Measurements from ENCODE around the gene NRG3.
"Not testable (repeated sequence)": the region's sequence is repeated elsewhere in the genome, so short reads cannot be mapped to it uniquely, and the experiment has no call there.

The NRG3 gene

GRCh38 chr10:82949816-82950575 lies 1075.0 kb downstream of the NRG3 start:
- DNase-seq = no peak

GRCh38 chr10:82953331-82953730 lies 1078.3 kb downstream of the NRG3 start:
- DNase-seq = no peak

GRCh38 chr10:82953909-82954308 lies 1078.9 kb downstream of the NRG3 start:
- DNase-seq = no peak

- not testable (repeated sequence) for DNase-seq
Observed at GRCh38 chr10:82960421-82961060, 1085.5 kb downstream of the NRG3 start.

GRCh38 chr10:82961864-82962263 lies 1086.9 kb downstream of the NRG3 start:
- no peak for DNase-seq

- DNase-seq = no peak
Observed at GRCh38 chr10:82966130-82966529, 1091.1 kb downstream of the NRG3 start.

GRCh38 chr10:82968533-82968932 lies 1093.5 kb downstream of the NRG3 start:
- no peak for DNase-seq

GRCh38 chr10:82969405-82969804 lies 1094.4 kb downstream of the NRG3 start:
- DNase-seq = no peak

- no peak for DNase-seq
Observed at GRCh38 chr10:82980321-82980720, 1105.3 kb downstream of the NRG3 start.

- no peak for DNase-seq
Observed at GRCh38 chr10:82981137-82981723, 1106.2 kb downstream of the NRG3 start.

GRCh38 chr10:82982110-82982608 lies 1107.2 kb downstream of the NRG3 start:
- no peak for DNase-seq

GRCh38 chr10:82986216-82986615 lies 1111.2 kb downstream of the NRG3 start:
- no peak for DNase-seq

- DNase-seq = not testable (repeated sequence)
Observed at GRCh38 chr10:83006479-83006878, 1131.5 kb downstream of the NRG3 start.

- DNase-seq = no peak
Observed at GRCh38 chr10:83007510-83007909, 1132.5 kb downstream of the NRG3 start.

- DNase-seq = no peak
Observed at GRCh38 chr10:83012866-83013265, 1137.9 kb downstream of the NRG3 start.

- DNase-seq = no peak
Observed at GRCh38 chr10:83017076-83017867, 1142.3 kb downstream of the NRG3 start.

- DNase-seq = no peak
Observed at GRCh38 chr10:83023662-83024061, 1148.7 kb downstream of the NRG3 start.
